Type B pancreatic cell (in vitro differentiated cells): ENCODE measurements around the gene ZBTB46. TPM values are rescaled to one million over a fixed set of nuclear protein-coding genes. Genes with fewer than 3 reads are reported as not detected.

Experiments used
- DNase-seq: peaks from one replicate; pipeline ENCODE4 v3.0.0; 2021; ENCODE audit warnings: mixed read lengths; ENCODE audit not compliant: unreplicated experiment; ENCODE audit errors: extremely low spot score
- H3K27ac Mint-ChIP-seq: 2 replicates; pipeline ENCODE4 v1.8.0; 2021; ENCODE audit warnings: mild to moderate bottlenecking, mixed read lengths
- H3K27me3 Mint-ChIP-seq: 2 replicates; pipeline ENCODE4 v1.8.0; 2021; ENCODE audit warnings: mixed read lengths
- H3K36me3 Mint-ChIP-seq: 2 replicates; pipeline ENCODE4 v1.8.0; 2021; ENCODE audit warnings: mixed read lengths
- H3K4me1 Mint-ChIP-seq: one replicate; pipeline ENCODE4 v1.8.0; 2021; ENCODE audit warnings: mixed read lengths; ENCODE audit not compliant: unreplicated experiment
- H3K4me3 Mint-ChIP-seq: 2 replicates; pipeline ENCODE4 v1.8.0; 2021; ENCODE audit warnings: mild to moderate bottlenecking, mixed read lengths
- H3K9me3 Mint-ChIP-seq: 2 replicates; pipeline ENCODE4 v1.8.0; 2021; ENCODE audit warnings: mixed read lengths
- CTCF ChIP-seq: fragments of 200-600 bp; sonication (generic); conservative IDR thresholded peaks from 2 replicates; pipeline ENCODE4 v1.5.0; 2021; ENCODE audit warnings: antibody characterized with exemption, mild to moderate bottlenecking
- total RNA-seq: library from RNA; stranded (reverse); gene quantifications from 2 replicates; pipeline ENCODE4 v1.2.1, GENCODE V29; 2021; ENCODE audit warnings: low replicate concordance

ZBTB46 gene
- total RNA-seq, 1 donor from 2014 or later: 13.6 TPM

- no peak for DNase-seq
- H3K27me3 Mint-ChIP-seq: no peaks in the 10 kb centered on the region
- peaks cover 5% of the 10 kb centered on the region for H3K36me3 Mint-ChIP-seq
- H3K27ac Mint-ChIP-seq: no peak overlapping the region
- no peak overlapping the region for H3K4me3 Mint-ChIP-seq
- H3K4me1 Mint-ChIP-seq: no peaks in the 10 kb centered on the region
- no peak for TF ChIP-seq CTCF
- H3K9me3 Mint-ChIP-seq: no peaks in the 10 kb centered on the region
Observed at GRCh38 chr20:63767886-63768285, 63.2 kb downstream of the ZBTB46 start.

GRCh38 chr20:63767456-63767855 lies 63.6 kb downstream of the ZBTB46 start:
- H3K4me3 Mint-ChIP-seq: no peak overlapping the region
- no peak for TF ChIP-seq CTCF
- H3K27me3 Mint-ChIP-seq: no peaks in the 10 kb centered on the region
- H3K9me3 Mint-ChIP-seq: no peaks in the 10 kb centered on the region
- peaks cover 5% of the 10 kb centered on the region for H3K36me3 Mint-ChIP-seq
- H3K4me1 Mint-ChIP-seq: no peaks in the 10 kb centered on the region
- no peak for DNase-seq
- no peak overlapping the region for H3K27ac Mint-ChIP-seq

- peaks cover 5% of the 10 kb centered on the region for H3K36me3 Mint-ChIP-seq
- H3K27ac Mint-ChIP-seq: no peak overlapping the region
- H3K4me3 Mint-ChIP-seq: no peak overlapping the region
- no peaks in the 10 kb centered on the region for H3K9me3 Mint-ChIP-seq
- TF ChIP-seq CTCF: no peak
- no peaks in the 10 kb centered on the region for H3K4me1 Mint-ChIP-seq
- H3K27me3 Mint-ChIP-seq: no peaks in the 10 kb centered on the region
- no peak for DNase-seq
Observed at GRCh38 chr20:63766695-63767426, 64.2 kb downstream of the ZBTB46 start.

GRCh38 chr20:63765902-63766301 lies 65.2 kb downstream of the ZBTB46 start:
- no peak overlapping the region for H3K4me3 Mint-ChIP-seq
- no peaks in the 10 kb centered on the region for H3K27me3 Mint-ChIP-seq
- no peak overlapping the region for H3K27ac Mint-ChIP-seq
- peaks cover 5% of the 10 kb centered on the region for H3K36me3 Mint-ChIP-seq
- no peak for TF ChIP-seq CTCF
- no peaks in the 10 kb centered on the region for H3K4me1 Mint-ChIP-seq
- no peaks in the 10 kb centered on the region for H3K9me3 Mint-ChIP-seq
- no peak for DNase-seq

- Mint-ChIP-seq H3K4me1 (no peaks in the 10 kb centered on the region), H3K27ac (no peak overlapping the region), H3K27me3 (no peaks in the 10 kb centered on the region), H3K36me3 (peaks cover 5% of the 10 kb centered on the region), H3K4me3 (no peak overlapping the region), H3K9me3 (no peaks in the 10 kb centered on the region)
- DNase-seq: no peak
- no peak for TF ChIP-seq CTCF
Observed at GRCh38 chr20:63765082-63765873, 65.8 kb downstream of the ZBTB46 start.
